Measurements from ENCODE around the gene FUOM.

Gene FUOM

GRCh38 chr10:133358925-133359310 is 1.1 kb upstream of the FUOM start:
- no peak overlapping the region for H3K9ac ChIP-seq (ENCODE audit: low read depth in 1 of 2, low read length in 2 of 2)
- peaks cover 10 to 16% of the 10 kb centered on the region in 2 donors for H3K36me3 ChIP-seq (ENCODE audit: control insufficient read depth in 2 of 2, insufficient read depth in 2 of 2, low read length in 2 of 2)
- H3K4me1 ChIP-seq (ENCODE audit: control insufficient read depth in 2 of 2, insufficient read depth in 2 of 2, low read length in 2 of 2) = peaks cover 18 to 25% of the 10 kb centered on the region in 2 donors
- H3K4me3 ChIP-seq (ENCODE audit: low read length in 2 of 2) = no peak overlapping the region
- H3K9me3 ChIP-seq (ENCODE audit: control insufficient read depth in 2 of 2, low read length in 2 of 2) = no peaks in the 10 kb centered on the region
- no peaks in the 10 kb centered on the region for H3K27me3 ChIP-seq (ENCODE audit: control insufficient read depth in 2 of 2, insufficient read depth in 2 of 2, low read length in 2 of 2)
- no peak overlapping the region for H3K27ac ChIP-seq (ENCODE audit: low read depth in 2 of 2, low read length in 2 of 2)

GRCh38 chr10:133358162-133358924 is 524 bp upstream of the FUOM start:
- H3K9me3 ChIP-seq (ENCODE audit: control insufficient read depth in 2 of 2, low read length in 2 of 2) = no peaks in the 10 kb centered on the region
- H3K36me3 ChIP-seq (ENCODE audit: control insufficient read depth in 2 of 2, insufficient read depth in 2 of 2, low read length in 2 of 2) = peaks cover 10 to 16% of the 10 kb centered on the region in 2 donors
- H3K4me1 ChIP-seq (ENCODE audit: control insufficient read depth in 2 of 2, insufficient read depth in 2 of 2, low read length in 2 of 2) = peaks cover 18 to 25% of the 10 kb centered on the region in 2 donors
- H3K27ac ChIP-seq (ENCODE audit: low read depth in 2 of 2, low read length in 2 of 2) = no peak overlapping the region
- H3K4me3 ChIP-seq (ENCODE audit: low read length in 2 of 2) = no peak overlapping the region
- H3K9ac ChIP-seq (ENCODE audit: low read depth in 1 of 2, low read length in 2 of 2) = no peak overlapping the region
- H3K27me3 ChIP-seq (ENCODE audit: control insufficient read depth in 2 of 2, insufficient read depth in 2 of 2, low read length in 2 of 2) = no peaks in the 10 kb centered on the region

- H3K27me3 ChIP-seq (ENCODE audit: control insufficient read depth in 2 of 2, insufficient read depth in 2 of 2, low read length in 2 of 2) = no peaks in the 10 kb centered on the region
- peaks cover 18 to 25% of the 10 kb centered on the region in 2 donors for H3K4me1 ChIP-seq (ENCODE audit: control insufficient read depth in 2 of 2, insufficient read depth in 2 of 2, low read length in 2 of 2)
- H3K36me3 ChIP-seq (ENCODE audit: control insufficient read depth in 2 of 2, insufficient read depth in 2 of 2, low read length in 2 of 2) = peaks cover 0 to 2% of the 10 kb centered on the region in 2 donors
- peak overlapping the region; percentile 56 to 68 for H3K9ac ChIP-seq (ENCODE audit: low read depth in 1 of 2, low read length in 2 of 2)
- peak overlapping the region; percentile 59 to 62 for H3K4me3 ChIP-seq (ENCODE audit: low read length in 2 of 2)
- no peaks in the 10 kb centered on the region for H3K9me3 ChIP-seq (ENCODE audit: control insufficient read depth in 2 of 2, low read length in 2 of 2)
- no peak overlapping the region for H3K27ac ChIP-seq (ENCODE audit: low read depth in 2 of 2, low read length in 2 of 2)
These were observed 1.1 kb downstream of the FUOM start for GRCh38 chr10:133356549-133357284.

- H3K27me3 ChIP-seq (ENCODE audit: control insufficient read depth in 2 of 2, insufficient read depth in 2 of 2, low read length in 2 of 2) = no peaks in the 10 kb centered on the region
These were observed 1.8 kb downstream of the FUOM start for GRCh38 chr10:133355991-133356390.

GRCh38 chr10:133355266-133355665 is 2.6 kb downstream of the FUOM start:
- H3K4me1 ChIP-seq (ENCODE audit: control insufficient read depth in 2 of 2, insufficient read depth in 2 of 2, low read length in 2 of 2) = peaks cover 12 to 17% of the 10 kb centered on the region in 2 donors
- no peaks in the 10 kb centered on the region for H3K36me3 ChIP-seq (ENCODE audit: control insufficient read depth in 2 of 2, insufficient read depth in 2 of 2, low read length in 2 of 2)
- H3K27ac ChIP-seq (ENCODE audit: low read depth in 2 of 2, low read length in 2 of 2) = no peak overlapping the region
- H3K27me3 ChIP-seq (ENCODE audit: control insufficient read depth in 2 of 2, insufficient read depth in 2 of 2, low read length in 2 of 2) = no peaks in the 10 kb centered on the region
- H3K9ac ChIP-seq (ENCODE audit: low read depth in 1 of 2, low read length in 2 of 2) = no peak overlapping the region
- no peaks in the 10 kb centered on the region for H3K9me3 ChIP-seq (ENCODE audit: control insufficient read depth in 2 of 2, low read length in 2 of 2)
- H3K4me3 ChIP-seq (ENCODE audit: low read length in 2 of 2) = no peak overlapping the region

More at GRCh38 chr10:133355991-133356390, 1.8 kb downstream of the FUOM start:
- H3K4me1 ChIP-seq (ENCODE audit: control insufficient read depth in 2 of 2, insufficient read depth in 2 of 2, low read length in 2 of 2) = peaks cover 18 to 24% of the 10 kb centered on the region in 2 donors
- H3K4me3 ChIP-seq (ENCODE audit: low read length in 2 of 2) = no peak overlapping the region
- H3K9me3 ChIP-seq (ENCODE audit: control insufficient read depth in 2 of 2, low read length in 2 of 2) = no peaks in the 10 kb centered on the region
- H3K36me3 ChIP-seq (ENCODE audit: control insufficient read depth in 2 of 2, insufficient read depth in 2 of 2, low read length in 2 of 2) = no peaks in the 10 kb centered on the region
- H3K27ac ChIP-seq (ENCODE audit: low read depth in 2 of 2, low read length in 2 of 2) = no peak overlapping the region
- no peak overlapping the region for H3K9ac ChIP-seq (ENCODE audit: low read depth in 1 of 2, low read length in 2 of 2)

GRCh38 chr10:133354672-133355240 is 3.1 kb downstream of the FUOM start:
- Histone ChIP-seq H3K4me3 (ENCODE audit: low read length in 2 of 2) (no peak overlapping the region), H3K9me3 (ENCODE audit: control insufficient read depth in 2 of 2, low read length in 2 of 2) (no peaks in the 10 kb centered on the region), H3K4me1 (ENCODE audit: control insufficient read depth in 2 of 2, insufficient read depth in 2 of 2, low read length in 2 of 2) (peaks cover 7 to 12% of the 10 kb centered on the region in 2 donors), H3K27ac (ENCODE audit: low read depth in 2 of 2, low read length in 2 of 2) (no peak overlapping the region), H3K36me3 (ENCODE audit: control insufficient read depth in 2 of 2, insufficient read depth in 2 of 2, low read length in 2 of 2) (no peaks in the 10 kb centered on the region), H3K27me3 (ENCODE audit: control insufficient read depth in 2 of 2, insufficient read depth in 2 of 2, low read length in 2 of 2) (no peaks in the 10 kb centered on the region), H3K9ac (ENCODE audit: low read depth in 1 of 2, low read length in 2 of 2) (no peak overlapping the region)

GRCh38 chr10:133353988-133354605 is 3.7 kb downstream of the FUOM start:
- Histone ChIP-seq H3K4me3 (ENCODE audit: low read length in 2 of 2) (no peak overlapping the region), H3K4me1 (ENCODE audit: control insufficient read depth in 2 of 2, insufficient read depth in 2 of 2, low read length in 2 of 2) (peaks cover 6 to 12% of the 10 kb centered on the region in 2 donors), H3K9me3 (ENCODE audit: control insufficient read depth in 2 of 2, low read length in 2 of 2) (no peaks in the 10 kb centered on the region), H3K27me3 (ENCODE audit: control insufficient read depth in 2 of 2, insufficient read depth in 2 of 2, low read length in 2 of 2) (no peaks in the 10 kb centered on the region), H3K27ac (ENCODE audit: low read depth in 2 of 2, low read length in 2 of 2) (no peak overlapping the region), H3K36me3 (ENCODE audit: control insufficient read depth in 2 of 2, insufficient read depth in 2 of 2, low read length in 2 of 2) (no peaks in the 10 kb centered on the region), H3K9ac (ENCODE audit: low read depth in 1 of 2, low read length in 2 of 2) (no peak overlapping the region)

GRCh38 chr10:133353202-133353959 is 4.4 kb downstream of the FUOM start:
- H3K9ac ChIP-seq (ENCODE audit: low read depth in 1 of 2, low read length in 2 of 2) = no peak overlapping the region
- H3K4me1 ChIP-seq (ENCODE audit: control insufficient read depth in 2 of 2, insufficient read depth in 2 of 2, low read length in 2 of 2) = peaks cover 6 to 12% of the 10 kb centered on the region in 2 donors
- no peaks in the 10 kb centered on the region for H3K9me3 ChIP-seq (ENCODE audit: control insufficient read depth in 2 of 2, low read length in 2 of 2)
- H3K27me3 ChIP-seq (ENCODE audit: control insufficient read depth in 2 of 2, insufficient read depth in 2 of 2, low read length in 2 of 2) = no peaks in the 10 kb centered on the region
- H3K27ac ChIP-seq (ENCODE audit: low read depth in 2 of 2, low read length in 2 of 2) = no peak overlapping the region
- H3K4me3 ChIP-seq (ENCODE audit: low read length in 2 of 2) = no peak overlapping the region
- H3K36me3 ChIP-seq (ENCODE audit: control insufficient read depth in 2 of 2, insufficient read depth in 2 of 2, low read length in 2 of 2) = no peaks in the 10 kb centered on the region

- Histone ChIP-seq H3K27ac (ENCODE audit: low read depth in 2 of 2, low read length in 2 of 2) (no peak overlapping the region), H3K4me1 (ENCODE audit: control insufficient read depth in 2 of 2, insufficient read depth in 2 of 2, low read length in 2 of 2) (peaks cover 5 to 9% of the 10 kb centered on the region in 2 donors), H3K27me3 (ENCODE audit: control insufficient read depth in 2 of 2, insufficient read depth in 2 of 2, low read length in 2 of 2) (no peaks in the 10 kb centered on the region), H3K9me3 (ENCODE audit: control insufficient read depth in 2 of 2, low read length in 2 of 2) (no peaks in the 10 kb centered on the region), H3K36me3 (ENCODE audit: control insufficient read depth in 2 of 2, insufficient read depth in 2 of 2, low read length in 2 of 2) (no peaks in the 10 kb centered on the region), H3K4me3 (ENCODE audit: low read length in 2 of 2) (no peak overlapping the region), H3K9ac (ENCODE audit: low read depth in 1 of 2, low read length in 2 of 2) (no peak overlapping the region)
These were observed 6.2 kb downstream of the FUOM start for GRCh38 chr10:133351408-133352318.

All from mucosa of rectum (tissue), 2 donors.